Activated effector memory CD4-positive, alpha-beta T cell treated with Interleukin-2 at 50 U/mL for 16 hours (primary cell): Measurements from ENCODE around the gene EPHA1.

Experiments used
- DNase-seq: peaks from one replicate; pipeline ENCODE4 v3.0.0-alpha.2; 2020

EPHA1 gene

GRCh38 chr7:143387156-143387975 lies 21.3 kb downstream of the EPHA1 start:
- no peak for DNase-seq

- no peak for DNase-seq
These were observed 22.5 kb downstream of the EPHA1 start for GRCh38 chr7:143385891-143386781.

DNA sequence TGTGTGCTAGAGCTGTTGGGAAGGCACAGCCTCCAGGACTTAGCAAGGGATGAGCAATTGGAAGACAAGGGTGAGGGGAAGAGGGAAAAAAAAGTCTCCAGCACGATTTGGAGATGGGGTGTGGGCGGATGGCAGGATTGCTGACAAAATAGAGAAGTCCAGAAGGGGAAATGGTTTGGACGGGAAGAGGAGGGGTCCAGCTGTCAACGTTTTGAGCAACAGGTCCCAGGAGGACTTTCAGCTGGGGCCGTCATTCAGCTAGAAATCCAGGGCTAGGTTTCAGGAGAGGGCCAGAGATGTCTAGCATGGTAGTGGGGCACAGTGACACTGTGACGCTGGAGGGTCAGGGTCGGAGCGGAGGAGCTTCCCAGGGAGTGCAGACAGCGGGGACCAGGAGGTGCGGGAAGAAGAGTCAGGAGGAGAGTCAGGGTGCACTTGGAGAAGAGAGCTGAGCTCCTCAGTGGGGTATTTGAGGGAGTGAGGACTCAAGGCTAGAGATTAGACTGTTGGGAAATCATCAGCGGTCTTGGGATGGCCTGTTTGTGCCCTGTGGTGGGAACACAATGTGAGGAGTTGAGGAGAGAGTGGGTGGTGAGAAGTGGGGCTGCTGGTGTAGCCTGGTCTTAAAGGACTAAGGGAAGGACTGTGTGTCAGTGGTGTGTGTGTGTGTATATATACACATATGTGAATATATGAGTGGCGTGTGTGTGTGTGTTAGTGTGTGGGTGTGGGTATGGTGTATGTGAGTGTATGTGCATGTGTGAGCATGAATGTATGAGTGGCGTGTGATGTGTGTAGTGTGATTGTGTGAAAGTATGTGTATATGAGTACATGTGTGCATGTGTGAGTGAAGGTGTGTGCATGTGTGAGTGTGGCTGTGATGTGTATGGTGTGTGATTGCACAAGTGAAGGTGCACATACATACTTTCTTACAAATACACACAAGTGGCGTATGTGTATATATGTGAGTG lies 23.7 kb downstream of the EPHA1 start:
- no peak for DNase-seq

DNA sequence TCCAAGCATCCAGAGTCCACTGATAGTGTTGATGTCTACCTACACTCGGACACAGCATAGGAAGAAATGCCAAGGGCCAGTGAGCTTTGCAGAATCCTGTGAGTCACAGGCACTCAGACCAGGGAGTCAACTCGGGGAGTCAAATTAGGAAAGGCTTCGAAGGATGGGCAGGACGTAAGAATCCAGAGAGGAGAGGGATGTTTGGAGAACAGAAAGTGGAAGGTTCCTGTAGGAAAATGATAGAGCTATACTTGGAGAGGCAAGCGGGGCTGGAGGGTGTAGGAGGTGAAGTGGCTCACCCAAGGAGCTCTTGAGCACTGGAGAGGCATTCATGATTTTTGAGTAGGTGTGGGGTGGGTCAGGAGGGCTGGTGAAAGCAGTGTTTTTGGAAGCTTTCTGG lies 24.5 kb downstream of the EPHA1 start:
- DNase-seq: no peak

- no peak for DNase-seq
These were observed 25.1 kb downstream of the EPHA1 start for GRCh38 chr7:143383642-143383957.

- DNase-seq: no peak
These were observed 25.6 kb downstream of the EPHA1 start for GRCh38 chr7:143382791-143383641.

DNA sequence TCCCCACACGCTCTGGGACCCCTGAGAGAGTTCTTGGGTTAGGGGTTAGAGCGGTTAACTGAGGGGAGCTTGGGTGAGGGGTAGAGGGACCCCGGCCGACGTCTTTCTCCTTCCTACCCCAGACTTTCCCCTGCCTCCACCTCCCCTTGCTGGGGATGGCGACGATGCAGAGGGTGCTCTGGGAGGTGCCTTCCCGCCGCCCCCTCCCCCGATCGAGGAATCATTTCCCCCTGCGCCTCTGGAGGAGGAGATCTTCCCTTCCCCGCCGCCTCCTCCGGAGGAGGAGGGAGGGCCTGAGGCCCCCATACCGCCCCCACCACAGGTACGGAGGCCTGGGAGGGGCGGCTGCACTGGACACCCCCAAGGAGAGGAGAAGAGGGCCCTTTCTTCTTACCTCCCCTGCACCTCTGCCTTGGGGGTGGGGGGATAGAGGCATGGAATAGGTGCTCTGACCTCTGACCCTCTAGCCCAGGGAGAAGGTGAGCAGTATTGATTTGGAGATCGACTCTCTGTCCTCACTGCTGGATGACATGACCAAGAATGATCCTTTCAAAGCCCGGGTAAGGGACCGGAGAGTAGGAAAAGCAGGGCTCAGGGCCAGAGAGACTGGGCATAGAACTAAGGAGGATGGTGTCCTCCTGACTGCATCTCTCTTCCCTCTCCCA lies 26.4 kb downstream of the EPHA1 start:
- DNase-seq: no peak

DNA sequence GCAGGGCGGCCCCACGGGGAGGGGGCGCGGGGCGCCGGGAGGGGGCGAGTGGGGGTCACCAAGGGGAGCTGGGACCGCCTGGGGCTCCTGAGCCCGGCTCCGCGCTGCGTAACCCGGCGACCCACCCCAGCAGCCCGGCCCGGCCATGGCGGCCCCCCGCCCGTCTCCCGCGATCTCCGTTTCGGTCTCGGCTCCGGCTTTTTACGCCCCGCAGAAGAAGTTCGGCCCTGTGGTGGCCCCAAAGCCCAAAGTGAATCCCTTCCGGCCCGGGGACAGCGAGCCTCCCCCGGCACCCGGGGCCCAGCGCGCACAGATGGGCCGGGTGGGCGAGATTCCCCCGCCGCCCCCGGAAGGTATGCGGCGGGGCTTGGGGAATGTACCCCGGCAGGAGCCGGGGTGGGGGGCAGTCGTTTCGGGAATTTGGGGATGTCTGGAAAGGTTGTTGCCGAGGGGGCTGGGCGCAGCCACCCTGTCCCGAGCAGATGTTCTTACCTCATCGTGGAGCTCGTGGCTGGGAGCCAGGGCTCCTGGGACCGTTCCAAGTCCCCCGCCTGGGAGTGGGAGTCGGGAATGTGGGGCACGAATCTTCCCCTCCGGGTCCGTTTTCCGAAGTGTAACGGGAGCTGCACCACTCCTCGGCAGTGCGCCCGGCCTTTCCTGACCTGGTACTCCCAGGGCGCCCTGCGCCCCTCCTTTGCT lies 27.1 kb downstream of the EPHA1 start:
- no peak for DNase-seq

DNA sequence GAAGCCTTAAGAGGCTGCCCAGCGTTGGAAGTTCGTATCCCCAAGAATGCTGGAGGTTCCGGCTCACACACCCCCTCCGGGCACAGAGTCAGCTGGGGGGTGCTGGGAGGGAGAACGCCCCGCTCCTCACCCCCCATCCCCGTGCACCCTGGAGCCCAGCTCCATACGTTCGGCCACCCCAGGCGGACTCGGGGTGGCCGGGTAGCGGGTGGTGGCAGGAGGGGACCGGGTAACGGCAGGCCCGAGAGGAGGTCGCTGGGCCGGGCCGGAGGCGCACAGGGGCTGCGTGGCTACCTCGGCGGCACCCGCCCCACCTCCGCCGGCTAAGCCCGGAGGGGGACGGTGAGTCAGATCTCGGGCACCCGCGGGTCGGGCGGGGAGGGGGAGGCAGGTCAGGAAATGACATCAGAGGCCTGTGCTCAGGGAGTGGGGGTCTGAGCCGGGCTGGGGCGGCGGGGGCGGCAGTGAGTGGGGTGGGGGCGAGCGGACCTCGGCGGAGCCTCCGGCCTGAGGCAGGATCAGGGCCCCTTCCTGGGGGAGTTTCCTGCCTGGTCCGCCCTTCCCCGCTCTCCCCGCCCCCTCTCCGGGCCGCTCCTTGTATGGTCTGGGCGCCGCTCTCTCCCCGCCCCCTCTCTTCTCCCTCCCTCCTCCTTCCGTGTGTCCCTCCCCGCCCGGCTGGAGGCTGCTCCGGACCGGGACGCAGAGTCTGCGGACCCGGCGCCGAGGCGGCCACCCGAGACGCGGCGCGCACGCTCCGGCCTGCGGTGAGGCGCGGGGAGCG lies 27.8 kb downstream of the EPHA1 start, which contains the start of gene ZYX:
TSS of gene ZYX (plus strand) at position 700 of the 781 bp plus-strand sequence. CDS start 227 bp downstream, outside the sequence.
- DNase-seq: peak; percentile 84

GRCh38 chr7:143380260-143380645 lies 28.4 kb downstream of the EPHA1 start:
- DNase-seq: peak; percentile 81

DNA sequence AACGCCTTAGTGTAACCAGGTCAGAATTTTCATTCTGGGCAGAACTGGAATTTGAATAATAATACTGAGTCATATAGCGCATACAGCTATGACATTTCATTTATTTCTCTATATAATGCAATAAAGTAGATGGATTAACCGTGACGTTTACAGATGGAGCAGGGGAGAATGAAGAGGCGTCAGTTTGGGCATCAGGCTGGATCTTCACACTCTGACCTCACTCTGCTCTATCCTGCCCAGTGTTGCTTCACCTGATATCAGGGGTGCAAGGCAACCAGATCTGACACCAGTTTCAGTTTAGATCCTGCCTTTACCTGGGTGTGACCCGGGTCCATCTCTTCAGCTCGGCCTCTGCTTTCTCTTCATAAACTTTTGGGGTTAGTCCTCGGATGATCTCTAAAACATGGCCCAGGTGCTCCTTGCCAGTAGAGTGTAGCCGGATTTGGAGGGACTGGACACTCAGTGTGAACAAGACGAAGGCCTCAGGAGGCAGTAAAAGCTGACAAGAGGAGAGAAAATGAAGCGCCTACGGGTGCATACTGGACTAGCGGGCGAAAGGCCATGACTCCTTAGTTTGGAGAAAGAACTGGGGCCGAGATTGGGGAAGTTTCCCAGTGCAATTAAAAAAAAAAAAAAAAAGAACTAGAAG lies 28.9 kb downstream of the EPHA1 start:
- no peak for DNase-seq

- DNase-seq: no peak
These were observed 32.3 kb downstream of the EPHA1 start for GRCh38 chr7:143376396-143376795.

DNA sequence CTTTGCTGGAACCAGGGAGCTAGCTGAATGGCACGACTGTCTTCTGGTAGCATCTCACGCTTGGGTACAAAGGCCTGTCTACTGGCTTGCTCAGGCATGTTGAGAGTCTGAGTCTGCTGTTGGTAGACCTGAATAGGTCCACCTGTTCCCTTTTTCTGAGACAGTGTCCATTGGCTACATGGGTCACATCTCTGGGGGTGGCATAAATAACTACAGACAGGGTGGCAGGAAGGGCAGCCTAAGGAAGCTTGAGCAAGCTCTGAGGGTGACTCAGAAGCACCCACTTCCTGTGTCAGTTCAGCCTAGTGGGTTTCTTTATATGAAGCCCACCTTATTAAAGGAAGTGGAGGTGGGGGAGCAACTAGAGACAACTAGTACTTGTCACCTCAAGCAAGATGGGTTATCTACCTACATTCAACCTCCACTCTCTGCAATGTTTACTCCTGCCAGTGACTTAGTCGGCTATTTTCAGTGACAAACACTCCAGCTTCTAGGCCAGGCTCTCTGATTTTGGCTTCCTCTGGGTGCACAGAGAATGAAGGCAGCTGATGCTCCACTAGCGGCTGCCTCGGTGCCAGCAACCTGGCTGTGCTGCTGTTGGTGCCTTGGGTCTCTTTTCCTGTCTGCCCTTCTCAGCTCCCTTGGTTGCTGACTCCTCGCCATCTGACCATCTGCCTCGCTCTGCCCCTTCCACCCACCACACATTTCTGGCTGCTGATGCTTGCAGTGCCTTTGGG lies 33.2 kb downstream of the EPHA1 start:
- DNase-seq: peak; percentile 31

GRCh38 chr7:143374561-143374960 lies 34.1 kb downstream of the EPHA1 start:
- DNase-seq: no peak

GRCh38 chr7:143373255-143373794 lies 35.3 kb downstream of the EPHA1 start:
- no peak for DNase-seq

- peak; percentile 64 for DNase-seq
These were observed 36.6 kb downstream of the EPHA1 start for GRCh38 chr7:143372070-143372469.

- DNase-seq: no peak
These were observed 38.7 kb downstream of the EPHA1 start for GRCh38 chr7:143369678-143370651.
